ENCODE measurements around the gene REN. TPM values are rescaled to one million over a fixed set of nuclear protein-coding genes. Genes with fewer than 3 reads are reported as not detected.

Gene REN
- total RNA-seq, 1 donor from 2014 or later: not detected

- POLR2A ChIA-PET: no interaction called here
- Mint-ChIP-seq H3K4me1 (no peaks in the 10 kb centered on the region), H3K36me3 (ENCODE audit: low read depth) (no peaks in the 10 kb centered on the region), H3K27ac (no peak overlapping the region), H3K27me3 (peaks cover 18% of the 10 kb centered on the region), H3K4me3 (no peak overlapping the region), H3K9me3 (no peaks in the 10 kb centered on the region)
- DNase-seq (no peak), ATAC-seq (ENCODE audit: low read depth) (no peak)
- TF ChIP-seq CTCF (IDR thresholded peaks at IDR 0.05): no peak
- CTCF ChIA-PET: no interaction called here
- intact Hi-C loops (cut with micrococcal nuclease): no loop called here
Observed at GRCh38 chr1:204142032-204142974, 23.8 kb downstream of the REN start.

DNA sequence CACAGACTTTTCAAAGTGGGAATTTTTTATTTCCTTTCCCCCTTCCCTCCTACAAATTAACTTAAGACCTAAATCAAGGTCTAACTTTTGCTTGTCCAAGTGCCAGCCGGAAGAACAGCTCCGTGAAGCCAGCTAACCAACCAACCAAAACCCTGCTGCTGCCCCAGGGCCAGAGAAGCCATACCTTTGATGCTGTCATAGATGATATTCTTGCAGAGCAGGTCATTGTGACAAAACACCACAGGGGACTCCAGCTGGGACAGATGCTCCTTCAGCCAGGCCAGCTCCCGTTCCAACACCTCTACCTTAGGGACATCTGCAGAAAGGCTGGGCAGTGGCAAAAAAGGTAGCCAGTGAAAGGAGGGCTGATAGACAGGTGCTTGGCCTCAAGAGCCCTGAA, 25.0 kb downstream of the REN start:
- Mint-ChIP-seq H3K9me3 (no peaks in the 10 kb centered on the region), H3K4me3 (no peak overlapping the region), H3K27me3 (peaks cover 18% of the 10 kb centered on the region), H3K36me3 (ENCODE audit: low read depth) (no peaks in the 10 kb centered on the region), H3K4me1 (no peaks in the 10 kb centered on the region), H3K27ac (no peak overlapping the region)
- TF ChIP-seq CTCF (IDR thresholded peaks at IDR 0.05): no peak
- DNase-seq (no peak), ATAC-seq (ENCODE audit: low read depth) (no peak)
- CTCF ChIA-PET: no interaction called here
- intact Hi-C loops (cut with micrococcal nuclease): no loop called here
- POLR2A ChIA-PET: no interaction called here

DNA sequence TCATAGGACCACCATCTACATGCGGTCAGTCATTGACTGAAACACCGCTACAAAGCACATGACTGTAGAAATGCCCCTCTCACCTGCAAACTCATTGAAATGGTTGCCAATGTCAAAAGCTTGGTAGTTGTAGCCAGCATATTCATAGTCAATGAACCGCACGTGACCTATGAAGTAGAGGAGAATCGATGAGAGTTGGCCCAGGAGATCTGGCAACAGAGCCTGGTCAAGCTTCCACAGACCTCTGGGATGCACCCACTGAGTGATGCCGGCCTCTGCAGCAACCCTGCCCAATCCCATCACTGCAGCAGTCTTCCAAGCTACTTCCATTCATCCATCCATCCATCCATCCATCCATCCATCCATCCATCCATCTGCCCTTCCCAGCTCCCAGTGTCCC, 26.2 kb downstream of the REN start:
- DNase-seq: no peak
- TF ChIP-seq CTCF (IDR thresholded peaks at IDR 0.05): no peak
- ChIA-PET CTCF (no interaction called here), POLR2A (no interaction called here)
- H3K4me3 Mint-ChIP-seq: no peak overlapping the region
- no peaks in the 10 kb centered on the region for H3K9me3 Mint-ChIP-seq
- H3K36me3 Mint-ChIP-seq (ENCODE audit: low read depth): no peaks in the 10 kb centered on the region
- peaks cover 16% of the 10 kb centered on the region for H3K27me3 Mint-ChIP-seq
- intact Hi-C loops (cut with micrococcal nuclease): no loop called here
- no peaks in the 10 kb centered on the region for H3K4me1 Mint-ChIP-seq
- H3K27ac Mint-ChIP-seq: no peak overlapping the region
- ATAC-seq (ENCODE audit: low read depth): no peak

- H3K27ac Mint-ChIP-seq: no peak overlapping the region
- H3K4me1 Mint-ChIP-seq: peaks cover under 1% of the 10 kb centered on the region
- intact Hi-C loops (cut with micrococcal nuclease): no loop called here
- ChIA-PET POLR2A (no interaction called here), CTCF (no interaction called here)
- H3K36me3 Mint-ChIP-seq (ENCODE audit: low read depth): no peaks in the 10 kb centered on the region
- no peak for TF ChIP-seq CTCF (IDR thresholded peaks at IDR 0.05)
- ATAC-seq (ENCODE audit: low read depth) (no peak), DNase-seq (no peak)
- H3K9me3 Mint-ChIP-seq: no peaks in the 10 kb centered on the region
- H3K27me3 Mint-ChIP-seq: peaks cover 9% of the 10 kb centered on the region
- no peak overlapping the region for H3K4me3 Mint-ChIP-seq
Observed at GRCh38 chr1:204139088-204139487, 27.0 kb downstream of the REN start.

GRCh38 chr1:204136814-204137213, 29.3 kb downstream of the REN start:
- intact Hi-C loops (cut with micrococcal nuclease): no loop called here
- no peak for DNase-seq
- Mint-ChIP-seq H3K36me3 (ENCODE audit: low read depth) (no peaks in the 10 kb centered on the region), H3K27me3 (peaks cover 9% of the 10 kb centered on the region), H3K9me3 (no peaks in the 10 kb centered on the region), H3K4me3 (no peak overlapping the region), H3K4me1 (peaks cover 1% of the 10 kb centered on the region), H3K27ac (no peak overlapping the region)
- TF ChIP-seq CTCF (IDR thresholded peaks at IDR 0.05): no peak
- ATAC-seq (ENCODE audit: low read depth): no peak
- POLR2A ChIA-PET: no interaction called here
- CTCF ChIA-PET: no interaction called here
